Measurements from ENCODE around the gene CYB561D2. TPM values are rescaled to one million over a fixed set of nuclear protein-coding genes. Genes with fewer than 3 reads are reported as not detected.

CYB561D2 gene
- polyA plus RNA-seq, 1 experiment = 14.5 TPM

DNA sequence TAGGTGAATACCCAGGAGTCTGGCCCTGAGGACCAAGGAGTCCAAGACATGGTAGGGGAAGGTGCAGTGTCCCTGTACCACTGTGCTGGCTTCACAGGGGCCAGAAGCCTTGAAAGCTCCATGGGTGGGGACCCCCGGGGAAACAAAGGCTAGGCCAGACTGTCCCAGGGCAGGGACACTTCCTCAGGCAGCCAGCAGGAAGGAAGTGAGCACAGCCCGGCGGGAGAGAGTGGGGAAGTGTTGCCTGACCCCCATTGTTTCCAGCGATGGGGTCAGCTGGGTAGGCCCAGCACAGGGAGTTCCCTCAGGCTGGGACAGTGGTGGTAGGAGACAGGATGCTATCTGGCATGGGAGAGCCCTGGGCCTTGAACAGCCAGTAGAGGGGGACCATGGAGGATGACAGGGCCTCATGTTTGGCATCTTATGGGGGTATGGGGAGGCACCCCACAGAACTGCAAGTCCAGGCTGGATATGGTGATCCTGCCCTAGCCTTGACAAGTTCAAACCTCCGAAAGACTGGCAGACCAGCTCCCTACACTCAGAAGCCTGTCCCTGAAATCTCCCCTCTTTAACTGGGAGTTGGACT, 27.0 kb upstream of the CYB561D2 start:
- no peak for TF ChIP-seq CTCF (IDR thresholded peaks at IDR 0.05; ENCODE audit: low read depth, low read length)
- no peaks in the 10 kb centered on the region for H3K27me3 ChIP-seq (ENCODE audit: control insufficient read depth, insufficient read depth, low read length)
- DNase-seq (ENCODE audit: low read depth, low spot score) = no peak
- no peaks in the 10 kb centered on the region; the same call in 1 of the 2 replicates for H3K9me3 ChIP-seq (ENCODE audit: control insufficient read depth, insufficient read depth, low read length)
- ChIA-PET POLR2A (interaction anchor here (0.6 to 1.0 kb wide), 3 partner anchors 10 to 88 kb away, joined by 3 to 4 read pairs (median 3); no protein-coding TSS in a partner anchor), CTCF (interaction anchor here (0.6 to 1.9 kb wide), 10 partner anchors 13 to 130 kb away, joined by 3 to 15 read pairs (median 8); partner anchors contain the start of genes HYAL3, NAA80 and RASSF1)
- H3K4me3 ChIP-seq (ENCODE audit: low read depth, low read length) = no peak overlapping the region
- no peak overlapping the region for H3K27ac ChIP-seq (ENCODE audit: low read depth, low read length)

DNA sequence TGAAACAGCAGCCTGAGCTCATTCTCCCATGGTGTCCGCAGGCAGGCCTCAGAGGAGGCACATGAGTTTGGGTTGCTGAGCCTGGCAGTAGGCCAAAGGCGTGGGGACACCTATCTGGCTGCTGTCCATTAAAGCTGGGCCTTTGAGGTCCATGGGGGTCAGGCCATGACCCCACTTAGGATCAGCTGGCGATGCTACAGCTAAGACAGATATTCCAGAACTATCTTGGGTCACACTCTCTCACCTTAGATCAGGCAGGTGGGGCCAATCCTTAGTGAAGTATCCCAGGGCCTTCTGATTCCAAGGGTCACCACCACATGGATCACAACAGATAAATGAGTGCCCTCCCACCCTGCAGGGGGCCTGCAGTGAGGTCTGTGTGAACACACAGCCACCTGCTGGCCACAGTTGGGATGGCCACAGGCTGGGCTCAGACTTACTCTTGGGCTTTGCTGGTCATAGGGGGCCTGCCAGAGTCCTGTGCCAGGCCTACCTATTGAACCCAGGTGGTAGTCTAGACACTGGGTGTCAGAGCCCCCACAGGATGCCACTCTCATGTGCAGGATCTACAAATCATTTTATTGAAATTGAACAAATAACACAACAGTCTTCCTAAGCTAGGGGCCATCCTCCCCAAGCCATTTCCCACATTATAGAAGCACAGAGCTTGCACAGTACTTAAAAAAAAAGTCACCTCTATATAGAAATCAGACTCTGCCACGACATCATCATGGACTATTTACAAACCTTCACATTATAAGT, 26.1 kb upstream of the CYB561D2 start:
- Histone ChIP-seq H3K9me3 (ENCODE audit: control insufficient read depth, insufficient read depth, low read length) (no peaks in the 10 kb centered on the region; the same call in 1 of the 2 replicates), H3K27ac (ENCODE audit: low read depth, low read length) (no peak overlapping the region), H3K4me3 (ENCODE audit: low read depth, low read length) (no peak overlapping the region), H3K27me3 (ENCODE audit: control insufficient read depth, insufficient read depth, low read length) (no peaks in the 10 kb centered on the region)
- CTCF ChIA-PET = interaction anchor here (0.6 to 1.9 kb wide), 14 partner anchors 9 to 625 kb away, joined by 3 to 15 read pairs (median 8); partner anchors contain the start of genes HYAL3, NAA80 and RASSF1
- DNase-seq (ENCODE audit: low read depth, low spot score) = peak; percentile 42
- POLR2A ChIA-PET = interaction anchor here (0.6 to 1.0 kb wide), 4 partner anchors 9 to 89 kb away, joined by 3 to 4 read pairs (median 3); no protein-coding TSS in a partner anchor
- peak; percentile 83 for TF ChIP-seq CTCF (IDR thresholded peaks at IDR 0.05; ENCODE audit: low read depth, low read length)

DNA sequence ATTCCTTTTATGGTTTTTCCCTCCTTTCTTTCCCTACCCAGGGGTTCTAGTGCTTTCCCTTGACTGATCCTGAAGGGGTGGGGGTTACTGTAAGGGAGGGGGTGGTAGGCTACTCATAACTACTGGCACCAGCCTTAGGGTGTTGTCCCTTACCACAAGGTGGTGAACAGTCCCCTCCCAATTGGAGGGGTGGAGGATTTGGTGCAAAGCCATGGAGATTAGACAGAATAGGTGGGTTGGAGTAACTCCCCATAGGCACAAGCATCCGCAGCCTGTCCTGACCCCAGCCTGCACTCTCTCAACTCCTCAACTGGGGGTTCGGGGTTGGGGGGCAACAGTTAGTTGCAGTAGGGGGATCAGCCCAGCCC, 25.6 kb upstream of the CYB561D2 start:
- ChIA-PET CTCF (interaction anchor here (0.6 to 1.9 kb wide), 11 partner anchors 9 to 625 kb away, joined by 3 to 15 read pairs (median 8); partner anchors contain the start of genes HYAL3 and NAA80), POLR2A (no interaction called here)
- H3K9me3 ChIP-seq (ENCODE audit: control insufficient read depth, insufficient read depth, low read length) = no peaks in the 10 kb centered on the region; the same call in 1 of the 2 replicates
- H3K4me3 ChIP-seq (ENCODE audit: low read depth, low read length) = no peak overlapping the region
- DNase-seq (ENCODE audit: low read depth, low spot score) = no peak
- no peaks in the 10 kb centered on the region for H3K27me3 ChIP-seq (ENCODE audit: control insufficient read depth, insufficient read depth, low read length)
- no peak for TF ChIP-seq CTCF (IDR thresholded peaks at IDR 0.05; ENCODE audit: low read depth, low read length)
- H3K27ac ChIP-seq (ENCODE audit: low read depth, low read length) = no peak overlapping the region

DNA sequence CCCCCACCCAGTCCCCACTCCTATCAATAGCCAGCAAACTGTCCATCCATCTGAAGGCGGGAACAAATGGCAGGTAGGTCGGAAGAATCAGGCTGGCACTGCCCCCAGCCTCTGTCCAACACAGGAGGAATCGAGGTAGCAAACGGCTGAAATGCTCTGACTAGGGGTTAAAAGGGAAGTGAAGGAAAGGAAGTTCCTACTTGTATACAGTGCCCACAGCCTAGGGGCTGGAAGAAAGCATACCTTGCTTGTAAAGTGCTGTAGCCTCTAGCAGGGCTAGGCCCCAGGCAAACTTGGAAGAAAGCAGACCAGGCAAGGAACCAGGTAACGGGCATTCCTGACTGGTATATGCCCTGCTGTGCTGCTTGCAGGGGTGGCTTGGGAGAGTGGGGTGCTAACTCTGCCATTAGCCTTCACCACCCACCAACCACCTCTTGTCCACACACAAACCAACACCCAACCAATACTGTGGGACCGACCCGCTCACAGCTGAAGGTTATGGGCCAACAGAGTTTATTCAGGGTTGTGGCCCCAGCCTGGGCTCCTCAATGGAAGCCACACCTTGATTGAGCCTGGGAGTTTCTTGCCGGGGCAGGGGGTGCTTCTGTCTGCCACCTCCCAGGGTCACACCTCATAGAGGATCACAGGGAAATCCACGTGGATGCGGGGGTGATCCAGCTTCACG, 25.0 kb upstream of the CYB561D2 start:
- DNase-seq (ENCODE audit: low read depth, low spot score) = no peak
- H3K27ac ChIP-seq (ENCODE audit: low read depth, low read length) = no peak overlapping the region
- POLR2A ChIA-PET = no interaction called here
- TF ChIP-seq CTCF (IDR thresholded peaks at IDR 0.05; ENCODE audit: low read depth, low read length) = no peak
- no peaks in the 10 kb centered on the region for H3K27me3 ChIP-seq (ENCODE audit: control insufficient read depth, insufficient read depth, low read length)
- CTCF ChIA-PET = interaction anchor here (0.6 to 1.9 kb wide), 6 partner anchors 20 to 624 kb away, joined by 3 to 15 read pairs (median 8); partner anchors contain the start of genes HYAL3 and NAA80
- H3K4me3 ChIP-seq (ENCODE audit: low read depth, low read length) = no peak overlapping the region
- no peaks in the 10 kb centered on the region; the same call in 1 of the 2 replicates for H3K9me3 ChIP-seq (ENCODE audit: control insufficient read depth, insufficient read depth, low read length)

Measured in AG04450 (cell line).